GM18858 (cell line): ENCODE data around the gene GPNMB.
A peak's percentile ranks its signal among the peaks of the same experiment; 100 is the strongest.

ENCODE experiments used
- ATAC-seq: cut with Tn5 transposase; IDR thresholded peaks from one replicate; pipeline ENCODE4 v1.9.1; 2021; ENCODE audit not compliant: unreplicated experiment

Gene GPNMB

GRCh38 chr7:23268746-23269145 lies 22.2 kb downstream of the GPNMB start:
- ATAC-seq, result no peak

DNA sequence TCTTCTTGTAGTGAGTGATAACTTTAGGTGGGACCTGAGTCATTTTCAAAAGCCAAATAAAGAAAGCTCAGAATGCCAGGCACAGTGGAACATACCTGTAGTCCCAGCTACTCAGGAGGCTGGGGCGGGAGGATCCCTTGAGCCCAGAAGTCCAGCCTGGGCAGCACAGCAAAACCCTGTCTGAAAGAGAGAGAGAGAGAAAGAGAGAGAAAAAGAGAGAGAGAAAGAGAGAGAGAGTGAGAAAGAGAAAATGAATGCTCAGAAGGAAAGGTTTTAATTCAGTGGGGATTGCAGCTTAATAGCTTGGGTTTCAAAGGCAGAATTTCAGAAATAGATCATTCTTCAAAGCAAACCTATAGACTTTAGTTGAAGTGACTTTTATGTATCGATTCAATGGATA lies 25.7 kb downstream of the GPNMB start:
- ATAC-seq, result no peak

GRCh38 chr7:23273141-23273599 lies 26.6 kb downstream of the GPNMB start:
- ATAC-seq, result peak; percentile 83

DNA sequence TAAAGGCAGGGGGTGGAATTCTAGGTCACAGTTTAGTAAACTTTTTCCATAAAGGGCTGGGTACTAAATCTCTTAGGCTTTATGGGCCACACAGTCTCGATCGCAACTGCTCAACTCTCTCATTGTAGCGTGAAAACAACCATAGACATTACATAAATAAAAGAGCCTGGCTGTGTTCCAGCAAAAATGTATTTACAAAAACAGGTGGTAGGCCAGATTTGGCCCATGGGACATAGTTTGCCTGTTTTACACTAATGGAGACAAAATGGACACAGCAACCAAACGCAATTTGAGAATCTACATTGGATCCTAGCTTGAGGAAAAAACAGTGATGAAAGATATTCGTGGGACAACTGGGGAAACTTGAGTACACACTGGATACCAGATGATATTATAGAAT lies 29.3 kb downstream of the GPNMB start:
- no peak for ATAC-seq

GRCh38 chr7:23276376-23276775 lies 29.8 kb downstream of the GPNMB start:
- ATAC-seq, result no peak

DNA sequence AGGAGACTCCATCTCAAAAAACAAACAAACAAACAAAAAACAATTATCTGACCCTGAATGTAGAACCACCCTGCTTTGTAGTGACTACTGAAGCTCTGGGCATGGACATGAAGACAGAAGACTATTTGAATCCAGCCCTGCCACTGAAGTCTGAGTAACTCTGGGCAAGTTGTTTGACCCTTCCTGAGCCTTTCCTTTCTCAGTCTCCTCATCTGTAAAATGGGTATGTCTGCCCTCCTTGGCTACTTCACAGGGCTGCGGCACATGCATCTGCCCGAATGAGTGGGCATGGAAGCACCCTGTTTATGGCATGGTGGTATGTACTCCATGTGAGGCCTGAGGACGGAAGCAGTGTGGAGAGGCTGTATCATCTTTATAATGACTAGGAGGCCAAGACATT lies 30.4 kb downstream of the GPNMB start:
- ATAC-seq, result no peak

DNA sequence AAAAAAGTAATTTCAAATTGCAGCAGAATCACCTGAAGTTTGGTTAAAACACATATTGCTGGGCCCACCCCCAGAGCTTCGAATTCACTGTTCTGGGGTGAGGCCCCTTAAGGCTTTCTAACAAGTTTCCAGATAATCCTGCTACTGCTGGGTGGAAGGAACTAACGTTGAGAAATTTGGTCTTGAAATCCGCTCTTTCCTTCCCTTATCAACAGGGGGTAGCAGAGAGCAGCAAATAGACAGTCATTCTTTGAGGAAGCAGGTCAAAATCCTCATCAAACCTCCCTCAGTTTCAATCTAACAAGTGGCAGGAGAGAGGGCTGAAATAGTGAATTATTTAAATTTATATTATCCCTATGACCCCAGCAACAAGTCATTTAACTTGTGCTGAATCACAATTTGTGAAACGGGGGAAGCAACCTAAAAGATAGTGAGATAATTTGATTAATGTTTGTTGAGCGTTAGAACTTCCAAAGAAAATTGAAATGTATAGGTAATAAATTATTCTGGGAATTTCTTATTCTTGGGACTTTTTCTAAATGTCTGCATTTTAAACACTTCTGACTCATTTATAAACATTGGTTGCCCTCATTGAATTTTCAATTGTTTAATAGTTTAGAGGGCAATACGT lies 30.9 kb downstream of the GPNMB start:
- ATAC-seq, result peak; percentile 32

DNA sequence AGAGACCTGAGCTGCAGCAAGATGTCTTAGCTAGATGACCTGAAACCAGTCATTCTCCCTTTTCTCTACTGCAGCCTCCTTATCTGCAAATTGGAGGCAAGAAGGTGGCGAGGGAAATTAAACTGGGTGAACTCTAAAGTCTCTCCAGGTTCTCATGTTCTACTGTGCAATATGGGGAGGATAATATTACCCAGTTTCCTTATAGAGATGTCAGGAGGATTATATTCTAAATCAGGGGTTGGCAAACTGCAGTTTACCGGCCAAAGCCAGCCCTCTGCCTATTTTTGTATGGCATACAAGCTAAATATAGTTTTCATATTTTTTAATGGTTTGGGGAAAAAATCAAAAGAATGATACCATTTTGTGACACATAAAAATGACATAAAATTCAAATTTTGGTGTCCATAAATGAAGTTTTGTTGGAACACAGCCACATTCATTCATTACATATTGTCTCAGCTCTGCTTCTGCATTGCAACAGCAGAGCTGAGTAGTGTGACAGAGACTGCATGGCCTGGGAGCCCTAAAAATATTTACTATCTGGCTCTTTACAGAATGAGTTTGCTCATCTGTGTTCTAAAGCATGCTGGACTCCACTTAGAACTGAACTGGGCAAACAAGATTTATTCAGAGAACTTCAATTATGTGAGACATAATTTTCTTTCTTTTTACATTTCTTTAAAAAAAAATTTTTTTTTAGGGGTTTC lies 33.4 kb downstream of the GPNMB start:
- ATAC-seq, result no peak

DNA sequence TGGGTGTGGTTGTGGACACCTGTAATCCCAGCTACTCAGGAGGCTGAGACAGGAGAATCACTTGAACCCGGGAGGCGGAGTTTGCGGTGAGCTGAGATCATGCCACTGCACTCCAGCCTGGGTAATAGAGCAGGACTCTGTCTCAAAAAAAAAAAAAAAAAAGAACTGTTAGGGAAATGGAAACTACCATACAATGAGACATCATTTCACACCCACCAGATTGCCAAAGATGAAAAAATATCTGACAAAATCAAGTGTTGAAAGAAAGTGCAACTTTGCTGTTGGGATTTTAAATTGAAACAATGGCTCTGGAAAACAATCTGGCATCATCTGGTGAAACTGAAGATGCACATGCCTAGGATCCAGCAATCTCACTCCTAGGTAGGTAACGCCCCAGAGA lies 36.5 kb downstream of the GPNMB start:
- ATAC-seq, result no peak

DNA sequence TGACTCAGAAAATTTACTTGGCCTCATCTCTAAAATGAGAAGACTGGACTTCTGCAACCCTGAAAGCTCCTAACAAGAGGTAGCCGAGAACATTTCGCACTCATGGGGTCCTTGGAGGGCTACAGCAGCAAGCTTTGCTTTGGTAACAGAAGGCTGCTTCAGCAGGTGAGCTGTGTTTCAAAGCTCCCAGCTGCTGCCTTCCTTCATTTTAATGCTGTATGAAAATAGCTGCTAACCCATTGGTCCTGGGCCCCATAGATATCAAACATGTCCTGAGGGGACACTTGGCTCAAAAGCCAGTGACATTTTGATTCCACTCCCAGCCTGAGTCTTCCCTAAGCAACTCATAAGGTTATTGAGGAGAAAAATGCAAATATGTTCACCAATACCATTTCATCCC lies 38.3 kb downstream of the GPNMB start:
- ATAC-seq, result no peak

DNA sequence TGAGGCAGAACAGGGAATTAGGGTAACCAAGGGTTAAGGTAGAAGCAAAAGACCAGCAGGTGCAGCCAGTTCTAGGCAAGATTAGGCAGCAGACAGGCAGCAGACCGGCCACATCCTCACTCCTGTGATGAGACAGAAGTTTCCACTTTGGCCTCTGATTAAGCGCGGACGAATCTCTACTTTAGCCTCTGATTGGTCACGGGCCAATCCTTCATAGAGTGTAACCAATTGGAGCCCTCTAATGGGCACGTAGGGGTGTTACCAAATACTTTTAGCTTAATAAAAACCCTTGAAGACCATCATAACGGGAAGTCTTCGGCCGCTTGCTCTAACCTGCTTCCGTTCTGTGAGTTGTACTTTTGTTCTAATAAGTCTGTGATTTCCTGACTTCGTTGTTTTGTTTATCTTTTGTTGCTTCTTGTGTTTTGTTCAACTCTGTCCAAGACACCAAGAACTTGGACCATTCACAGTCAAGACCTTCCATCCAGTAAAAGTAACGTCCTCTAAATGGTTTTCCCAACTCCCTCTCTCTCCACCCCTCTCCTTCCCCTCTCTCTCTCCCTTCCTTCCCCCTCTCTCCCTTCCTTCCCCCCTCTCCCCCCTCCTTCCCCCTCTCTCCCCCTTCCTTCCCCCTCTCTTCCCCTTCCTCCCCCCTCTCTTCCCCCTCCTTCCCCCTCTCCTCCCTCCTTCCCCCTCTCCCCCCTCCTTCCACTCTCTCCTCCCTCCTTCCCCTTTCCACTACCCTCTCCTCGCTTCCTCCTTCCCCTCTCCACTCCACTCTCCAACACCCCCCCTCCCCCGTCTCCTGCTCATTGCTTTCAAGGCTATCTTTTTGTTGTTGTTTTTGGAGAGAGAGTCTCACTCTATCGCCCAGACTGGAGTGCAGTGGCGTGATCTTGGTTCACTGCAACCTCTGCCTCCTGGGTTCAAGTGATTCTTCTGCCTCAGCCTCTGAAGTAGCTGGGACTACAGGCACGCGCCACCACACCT lies 39.4 kb downstream of the GPNMB start:
- ATAC-seq, result no peak

- no peak for ATAC-seq
Observed at GRCh38 chr7:23287612-23288011, 41.0 kb downstream of the GPNMB start.

DNA sequence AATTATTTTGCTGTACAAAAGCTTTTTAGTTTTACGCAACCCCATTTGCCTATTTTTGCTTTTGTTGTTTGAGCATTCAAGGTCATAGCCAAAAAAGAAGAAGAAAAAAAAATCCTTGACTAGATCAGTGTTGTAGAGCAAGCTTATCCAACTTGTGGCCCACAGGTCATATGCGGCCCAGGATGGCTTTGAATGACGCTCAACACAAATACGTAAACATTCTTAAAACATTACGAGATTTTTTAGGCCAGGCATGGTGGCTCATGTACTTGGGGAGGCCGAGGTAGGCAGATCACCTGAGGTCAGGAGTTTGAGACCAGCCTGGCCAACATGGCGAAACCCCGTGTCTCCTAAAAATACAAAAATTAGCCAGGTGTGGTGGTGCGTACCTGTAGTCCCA lies 44.4 kb downstream of the GPNMB start:
- no peak for ATAC-seq

DNA sequence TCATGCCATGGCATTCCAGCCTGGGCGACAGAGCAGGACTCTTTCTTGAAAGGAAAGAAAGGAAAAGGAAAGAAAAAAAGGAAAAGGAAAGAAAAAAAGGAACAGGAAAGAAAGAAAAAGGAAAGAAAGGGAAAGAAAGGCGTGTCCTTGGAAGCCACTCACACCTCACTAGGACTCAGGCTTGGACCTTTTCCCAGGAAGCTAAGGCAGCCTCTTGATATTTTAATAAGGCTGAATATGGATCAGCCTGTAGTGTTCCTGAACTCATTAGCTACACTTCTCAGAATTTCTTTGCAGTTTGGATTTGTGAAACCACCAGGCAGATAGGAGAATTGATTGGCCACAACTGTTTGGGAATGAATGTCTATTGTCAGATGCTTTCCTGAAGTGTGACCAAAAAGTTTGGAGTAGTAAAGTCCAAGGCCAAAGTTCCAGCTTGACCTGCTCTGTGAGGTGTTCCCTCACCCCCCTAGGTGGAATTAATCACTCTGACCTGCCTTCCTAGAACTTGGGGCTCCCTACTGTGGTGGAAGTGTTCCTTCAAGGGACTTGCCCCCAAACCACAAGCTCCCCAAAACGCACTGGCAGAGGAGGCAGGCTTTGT lies 45.5 kb downstream of the GPNMB start:
- ATAC-seq, result no peak

- ATAC-seq, result no peak
Observed at GRCh38 chr7:23292623-23293022, 46.0 kb downstream of the GPNMB start.

DNA sequence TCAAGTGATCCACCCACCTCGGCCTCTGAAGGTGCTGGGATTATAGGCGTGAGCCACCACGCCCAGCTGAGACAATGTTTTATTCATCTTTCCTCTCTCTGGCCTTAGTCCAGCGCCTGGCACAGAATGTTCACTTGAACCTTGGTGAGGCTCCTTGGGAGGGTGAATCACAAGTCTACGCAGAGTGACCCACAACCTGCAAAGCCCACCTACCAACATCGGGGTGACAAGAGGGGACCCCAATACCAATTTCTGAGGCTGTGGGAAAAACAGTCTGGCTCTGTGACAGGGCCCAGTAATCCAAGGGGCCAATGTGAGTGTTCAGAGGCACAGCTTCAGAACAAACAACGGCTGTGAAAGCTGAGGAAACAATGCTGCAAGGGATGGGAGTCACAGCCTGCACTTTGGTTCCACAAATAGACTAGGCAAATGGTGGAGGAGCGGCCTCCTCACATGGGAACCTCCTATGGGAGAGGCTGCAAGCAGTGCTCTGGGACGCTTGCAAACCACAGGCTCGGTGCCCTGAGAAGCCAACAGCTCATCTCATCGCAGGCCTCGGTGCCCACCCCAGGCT lies 47.0 kb downstream of the GPNMB start:
- ATAC-seq, result no peak

GRCh38 chr7:23294549-23295400 lies 48.2 kb downstream of the GPNMB start:
- no peak for ATAC-seq

DNA sequence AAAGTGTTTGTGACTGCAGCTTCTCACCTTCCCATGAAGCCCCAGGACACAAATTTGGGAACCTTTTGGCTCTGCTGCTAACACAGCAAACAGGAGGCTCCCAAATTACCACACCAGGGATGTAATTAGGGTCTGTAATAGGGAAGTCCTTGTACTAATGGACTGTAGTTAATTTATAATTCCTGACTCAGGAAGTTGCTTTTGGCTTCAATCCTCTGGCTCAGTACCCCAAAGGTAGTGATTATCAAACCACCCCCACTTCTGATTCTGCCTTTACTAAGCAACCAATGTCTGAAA lies 48.8 kb downstream of the GPNMB start:
- no peak for ATAC-seq

DNA sequence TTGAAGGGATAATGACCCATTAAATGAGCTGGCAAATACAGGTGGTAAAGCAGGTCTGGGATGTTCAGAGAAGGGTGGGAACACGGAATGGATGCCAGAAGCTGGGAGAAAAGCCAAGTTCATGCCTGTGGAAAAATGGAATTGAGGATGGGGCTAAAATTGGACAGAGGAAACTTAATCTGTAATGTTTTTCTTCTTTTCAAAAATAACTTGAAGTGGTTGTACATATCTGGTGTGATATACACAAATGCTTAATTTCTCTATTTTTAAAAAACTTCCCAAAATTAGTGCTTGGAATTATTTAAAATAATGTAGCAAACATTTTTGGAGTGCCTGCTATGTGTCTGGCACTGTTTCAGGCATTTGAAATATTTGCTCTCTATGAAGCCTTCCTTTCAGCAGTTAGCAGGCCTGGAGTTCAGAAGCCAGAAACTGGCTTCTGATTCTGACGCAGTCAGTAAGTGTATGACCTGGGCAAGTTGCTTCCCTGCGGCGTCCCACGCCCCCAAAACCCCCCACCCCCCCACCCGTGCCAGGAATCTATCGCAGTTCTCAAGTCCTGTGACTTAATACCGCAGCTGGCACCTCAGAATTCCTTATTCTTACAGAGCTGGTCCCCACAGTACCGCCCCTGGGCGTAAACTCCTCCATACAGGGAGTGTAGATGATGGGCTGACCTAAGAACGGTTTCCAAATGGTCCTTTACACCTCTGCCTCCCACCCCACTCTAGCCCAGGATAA lies 51.7 kb downstream of the GPNMB start:
- ATAC-seq, result no peak
